ENCODE data around the gene KSR2.
"Not testable (repeated sequence)": the region's sequence is repeated elsewhere in the genome, so short reads cannot be mapped to it uniquely, and the experiment has no call there.

The KSR2 gene

DNA sequence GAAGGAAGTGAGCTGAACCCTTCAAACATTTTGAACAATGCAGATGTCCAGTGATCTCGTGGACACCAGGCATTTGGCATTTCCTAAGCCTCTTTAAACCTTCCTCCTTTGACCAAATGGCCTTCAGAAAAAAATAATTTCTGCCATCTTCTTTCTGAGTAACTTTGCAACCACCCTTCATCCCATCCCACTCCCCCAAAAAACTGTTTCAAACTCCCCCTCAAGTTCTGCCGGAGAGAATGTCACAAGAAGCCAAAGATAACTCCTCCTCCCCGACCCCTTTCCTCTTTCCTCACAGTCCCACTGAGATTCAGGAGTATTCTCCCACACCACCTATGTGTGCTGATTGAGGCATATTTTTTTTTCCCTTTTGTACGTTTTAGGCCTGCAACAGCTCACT, 1.7 kb downstream of the KSR2 start:
- DNase-seq, result no peak

DNA sequence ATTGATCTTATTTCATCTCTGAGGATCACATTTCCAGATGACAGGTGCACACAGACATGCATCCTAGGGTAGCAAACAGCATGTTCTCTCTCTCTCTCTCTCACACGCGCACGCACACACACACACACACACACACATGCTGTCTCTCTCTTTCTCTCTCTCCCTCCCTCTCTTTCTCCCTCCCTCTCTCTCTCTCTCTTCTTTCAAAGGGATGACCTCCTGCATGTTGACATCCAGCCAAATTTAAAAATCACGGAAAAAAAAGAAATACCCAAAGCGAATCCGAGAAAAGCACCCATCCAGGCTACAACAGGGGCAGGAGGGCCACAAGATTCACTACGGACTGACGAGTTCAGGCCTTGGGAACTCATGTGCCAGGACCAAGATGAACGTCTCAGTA, 2.3 kb downstream of the KSR2 start:
- DNase-seq, result no peak

GRCh38 chr12:117963836-117964235, 5.0 kb downstream of the KSR2 start:
- DNase-seq, result no peak

DNA sequence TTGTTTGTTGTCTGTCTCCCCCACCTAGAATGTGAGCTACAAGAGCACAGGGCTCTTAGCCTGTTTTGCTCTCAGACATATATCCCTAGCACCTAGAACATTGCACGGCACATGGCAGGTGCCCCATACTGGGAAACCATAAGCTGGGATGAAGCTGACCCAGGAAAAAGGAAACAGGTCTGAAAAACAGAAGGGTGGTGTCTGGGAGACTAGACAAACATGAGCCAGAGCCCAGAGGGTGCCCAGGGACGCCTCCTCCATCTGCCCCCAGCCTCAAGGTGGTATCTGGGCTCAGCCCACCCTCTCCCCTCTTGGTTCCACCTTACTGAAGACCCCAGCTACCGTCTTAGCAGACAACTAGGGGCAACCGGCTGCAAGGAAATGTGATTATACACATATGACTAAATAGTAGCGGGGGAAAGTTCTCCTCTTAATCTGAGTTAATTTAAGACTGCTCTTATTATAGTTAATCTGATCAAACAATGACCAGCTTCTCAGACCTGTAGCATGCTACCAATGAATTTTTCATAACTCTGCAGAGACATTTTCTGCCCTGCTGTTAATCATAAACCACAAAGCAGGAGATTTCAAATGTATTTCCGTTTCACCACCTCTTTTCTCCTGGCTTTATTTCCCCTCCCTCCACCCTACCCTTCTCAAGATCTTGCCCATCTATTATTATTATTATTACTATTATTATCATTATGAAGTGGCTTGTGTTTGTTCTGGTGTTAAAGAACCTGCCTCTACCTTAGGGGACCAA, 31.9 kb downstream of the KSR2 start:
- no peak for DNase-seq

DNA sequence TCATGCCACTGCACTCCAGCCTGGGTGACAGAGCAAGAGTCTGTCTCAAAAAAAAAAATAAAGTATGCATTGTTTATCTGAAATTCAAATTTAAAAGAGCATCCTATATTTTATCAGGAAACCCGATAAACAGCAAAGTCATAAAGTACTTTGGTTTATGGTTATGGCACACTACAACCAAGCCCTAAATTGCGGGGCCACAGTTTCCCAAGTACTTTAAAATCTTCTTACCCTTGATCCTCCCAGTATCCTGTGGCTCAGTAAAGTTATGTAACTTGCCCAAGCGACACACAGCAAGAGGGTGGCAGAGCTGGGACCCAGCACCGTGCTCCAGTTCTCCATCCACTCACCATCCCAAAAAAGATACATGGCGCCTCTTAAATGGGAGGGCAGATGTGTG, 35.2 kb downstream of the KSR2 start:
- no peak for DNase-seq

DNA sequence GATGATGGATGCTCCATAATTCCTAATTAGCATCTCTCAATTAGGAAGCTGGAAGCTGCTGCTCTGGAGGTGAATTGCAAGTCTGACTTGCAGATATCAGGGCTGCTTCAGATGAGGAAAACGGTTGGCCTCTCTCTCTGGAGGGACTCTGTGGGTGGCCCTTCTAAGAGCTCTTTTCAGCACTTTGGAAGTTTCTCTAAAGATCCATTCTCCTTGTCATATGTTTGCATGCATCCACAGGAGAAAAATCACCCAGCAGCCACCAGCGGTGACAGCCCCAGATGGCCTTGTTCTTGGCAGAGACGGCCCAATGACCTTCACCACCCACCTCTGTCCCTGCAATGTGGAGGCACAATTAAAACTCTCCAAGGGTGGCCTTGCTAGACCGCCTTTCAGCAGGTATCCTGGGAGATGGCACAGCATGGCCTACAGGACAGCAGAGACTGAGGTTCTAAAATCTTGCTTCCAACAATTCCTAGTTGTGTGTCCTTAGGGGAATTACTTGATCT, 42.3 kb downstream of the KSR2 start:
- DNase-seq, result no peak

DNA sequence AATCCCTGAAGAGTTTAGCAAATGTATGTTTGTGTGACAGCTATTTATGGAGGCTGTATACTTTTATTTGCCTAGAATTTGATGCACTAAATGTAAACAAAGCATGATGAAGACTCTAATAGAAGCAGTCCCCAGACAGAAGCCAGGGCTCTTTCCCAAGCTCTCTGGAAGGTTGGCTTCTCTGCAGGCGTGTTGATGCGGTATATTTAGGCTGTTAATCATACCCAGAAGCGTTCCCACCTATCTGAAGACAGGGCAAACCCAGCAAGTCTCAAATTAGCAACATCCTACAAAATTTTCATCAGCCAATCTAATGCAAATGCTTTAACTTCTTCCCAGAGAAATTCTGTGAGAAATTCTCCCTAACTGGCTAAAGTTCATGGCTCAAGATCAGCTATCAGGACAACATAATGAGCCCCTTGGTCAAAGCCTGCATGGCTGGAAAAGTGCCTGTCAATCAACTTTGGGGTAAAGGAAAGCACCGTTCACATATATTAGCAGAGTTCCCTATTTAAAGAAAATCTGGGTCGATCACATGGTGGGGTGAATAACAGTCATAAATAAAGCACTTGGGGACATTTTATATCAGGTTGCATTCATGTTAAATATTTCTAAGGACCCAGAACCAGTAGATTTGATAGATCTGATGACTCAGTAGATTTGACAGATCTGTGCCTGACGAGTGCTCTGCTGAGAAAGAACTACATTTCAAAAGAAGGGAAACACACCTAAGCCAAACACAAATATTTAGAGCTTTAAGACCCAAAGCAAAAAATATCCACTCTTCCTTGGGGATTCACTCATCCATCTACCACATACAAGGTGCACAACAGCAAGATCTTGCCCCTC, 46.6 kb downstream of the KSR2 start:
- no peak for DNase-seq

- no peak for DNase-seq
Measured at GRCh38 chr12:117919479-117919878, 49.3 kb downstream of the KSR2 start.

- no peak for DNase-seq
Measured at GRCh38 chr12:117914686-117915085, 54.1 kb downstream of the KSR2 start.

DNA sequence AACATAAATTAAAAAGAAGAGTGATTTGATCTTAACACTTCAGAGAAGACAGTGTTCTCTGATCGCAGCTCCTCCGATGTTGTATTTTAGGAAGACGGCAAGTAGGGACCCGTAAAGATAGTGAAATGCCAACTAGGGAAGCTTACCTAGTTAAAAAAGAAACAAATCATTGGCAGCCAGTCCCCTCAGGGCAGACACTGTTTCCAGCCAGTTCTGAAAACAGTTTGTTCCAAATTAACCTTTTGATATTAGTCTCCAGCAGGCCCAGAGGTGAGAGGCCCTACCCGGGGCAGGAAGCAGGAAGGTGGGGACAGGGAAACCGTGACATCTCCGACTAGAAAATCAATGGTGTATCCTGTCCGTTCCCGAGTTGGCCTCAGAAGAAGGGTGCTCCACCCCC, 56.0 kb downstream of the KSR2 start:
- no peak for DNase-seq

DNA sequence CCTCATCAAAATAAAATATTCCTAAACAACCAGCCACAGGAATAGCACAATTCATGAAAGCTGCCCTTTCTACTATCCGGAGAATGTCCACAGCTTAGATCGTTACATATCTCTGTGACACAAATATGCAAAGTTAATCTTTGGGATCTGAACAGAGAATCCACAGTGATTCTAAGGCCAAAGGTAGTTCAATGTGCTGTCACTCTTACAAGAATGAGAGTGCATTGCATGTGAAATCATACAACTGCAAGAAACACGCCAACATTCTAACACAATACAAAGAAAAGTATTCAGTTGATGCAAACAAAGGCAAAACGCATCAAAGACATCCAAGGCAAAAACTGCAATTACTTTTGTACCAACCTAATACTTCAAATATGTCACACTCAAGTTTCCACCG, 60.4 kb downstream of the KSR2 start:
- DNase-seq, result no peak

- DNase-seq, result peak; percentile 1
Measured at GRCh38 chr12:117907108-117907689, 61.6 kb downstream of the KSR2 start.

DNA sequence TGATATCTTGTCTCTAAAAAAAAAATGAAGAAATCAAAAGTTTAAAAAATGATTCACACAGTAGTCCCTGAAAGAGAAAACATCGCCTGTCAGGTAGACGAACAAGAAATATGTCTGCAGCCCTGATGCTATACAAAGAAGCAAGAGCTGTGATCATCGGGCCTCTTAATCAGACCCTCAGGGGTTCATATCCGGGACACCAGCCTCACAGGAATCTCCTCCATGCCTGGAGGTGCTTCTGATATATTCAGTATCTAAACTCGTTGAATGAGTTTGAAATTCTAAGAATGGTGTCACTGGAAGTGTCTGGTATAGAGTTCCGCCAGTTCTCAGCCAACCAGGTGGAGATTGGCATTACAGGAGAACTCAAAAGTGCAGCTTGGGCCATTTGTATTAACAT, 64.7 kb downstream of the KSR2 start:
- no peak for DNase-seq

DNA sequence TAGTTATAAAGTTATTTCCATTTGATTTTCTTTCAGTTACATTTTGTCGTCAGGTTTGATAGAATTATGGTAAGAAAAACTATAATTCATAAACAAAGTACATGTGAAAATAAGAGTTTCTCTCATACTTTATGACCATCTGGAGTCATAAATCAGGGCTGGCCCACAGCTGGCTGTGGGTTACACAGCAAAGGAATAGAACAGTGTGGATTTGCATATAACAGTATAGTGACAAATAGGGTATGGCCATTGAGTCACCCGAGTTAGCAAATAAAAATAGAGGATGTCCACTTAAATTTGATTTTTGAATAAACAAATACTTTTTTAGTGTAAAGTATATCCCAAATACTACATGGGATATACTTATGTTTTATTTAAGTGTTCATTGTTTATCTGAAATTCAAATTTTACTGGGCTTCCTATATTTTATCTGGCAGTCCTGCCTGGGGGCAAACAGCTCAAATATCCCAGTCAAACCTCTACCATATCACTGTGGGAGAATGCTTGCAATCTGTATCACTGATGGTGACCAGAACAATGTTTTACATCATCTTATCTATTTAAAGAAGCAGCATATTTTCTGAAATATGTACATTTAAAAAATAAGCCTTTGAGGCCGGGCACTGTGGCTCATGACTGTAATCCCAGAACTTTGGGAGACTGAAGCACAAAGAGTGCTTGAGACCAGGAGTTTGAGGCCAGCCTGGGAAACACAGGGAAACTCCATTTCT, 65.5 kb downstream of the KSR2 start:
- no peak for DNase-seq

GRCh38 chr12:117901631-117902030, 67.2 kb downstream of the KSR2 start:
- DNase-seq, result no peak

- DNase-seq, result no peak
Measured at GRCh38 chr12:117900561-117900960, 68.2 kb downstream of the KSR2 start.

DNA sequence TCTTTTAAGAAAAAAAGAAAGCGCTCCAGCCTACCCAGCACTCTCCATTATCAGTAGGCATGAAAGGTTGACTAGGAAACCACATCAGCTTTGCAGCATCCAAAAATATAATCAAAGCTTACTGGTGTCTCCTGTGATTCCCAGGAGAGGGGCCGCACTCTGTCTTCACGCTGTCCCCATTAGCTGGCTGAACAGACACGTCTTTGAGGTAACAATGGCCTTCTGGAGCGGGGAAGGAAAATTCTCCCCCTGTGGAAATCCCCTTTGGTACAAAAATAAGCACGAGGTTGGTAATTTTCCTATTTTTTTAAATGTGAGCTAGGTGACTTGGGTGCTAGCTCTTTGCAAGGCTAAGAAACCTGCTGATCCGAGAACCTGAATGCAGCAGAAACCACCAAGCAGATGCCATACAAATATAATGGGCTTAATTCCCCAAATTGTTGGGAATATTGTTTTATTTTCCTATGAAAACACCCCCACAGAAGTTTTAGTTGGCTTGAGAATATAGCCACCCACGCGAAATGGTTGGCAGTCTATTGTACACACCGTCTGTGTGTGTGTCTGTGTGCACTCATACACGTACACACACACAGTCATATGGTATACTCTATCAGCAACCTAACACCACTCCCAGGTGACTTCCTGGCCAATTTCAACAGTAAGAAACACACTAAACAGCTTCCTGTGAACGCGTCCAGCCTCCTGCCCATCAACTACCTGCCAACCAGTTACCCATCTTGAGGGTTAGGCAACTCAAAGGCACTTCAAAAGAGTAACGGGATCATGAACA, 71.2 kb downstream of the KSR2 start:
- DNase-seq, result no peak

GRCh38 chr12:117896009-117896408, 72.8 kb downstream of the KSR2 start:
- DNase-seq, result no peak

- no peak for DNase-seq
Measured at GRCh38 chr12:117892441-117892840, 76.3 kb downstream of the KSR2 start.

GRCh38 chr12:117891265-117891664, 77.5 kb downstream of the KSR2 start:
- DNase-seq, result not testable (repeated sequence)

GRCh38 chr12:117890644-117891043, 78.1 kb downstream of the KSR2 start:
- DNase-seq, result no peak

DNA sequence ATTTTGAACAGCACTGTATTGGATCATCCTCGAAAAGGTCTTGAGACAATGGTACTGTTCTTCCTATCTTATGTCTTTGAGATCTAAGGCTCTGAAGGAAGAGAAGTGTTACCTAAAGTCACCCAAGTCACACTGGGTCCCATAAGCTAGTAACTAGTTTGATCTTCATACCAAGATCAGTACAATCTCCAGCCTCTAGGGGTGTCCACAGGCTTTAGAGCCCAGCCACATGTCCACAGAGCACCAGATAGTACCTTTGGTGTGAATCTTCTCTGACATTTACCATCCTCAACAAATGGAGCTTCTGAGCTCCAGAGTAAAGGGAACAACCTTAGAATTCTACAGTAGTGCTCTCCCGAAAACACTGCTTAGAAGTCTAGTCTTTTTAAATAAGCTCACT, 78.7 kb downstream of the KSR2 start:
- DNase-seq, result no peak
